SU-DHL-6 (cell line): ENCODE results near the gene SEC23A.
"Not testable (repeated sequence)": the region's sequence is repeated elsewhere in the genome, so short reads cannot be mapped to it uniquely, and the experiment has no call there.

Experiments used
- H2AFZ ChIP-seq: fragments of 200-600 bp; sonication (generic); 2 replicates; pipeline ENCODE4 v1.6.1; 2014; ENCODE audit warnings: low read depth, mild to moderate bottlenecking, moderate library complexity, mixed read lengths, antibody characterized with exemption, low read length; ENCODE audit not compliant: severe bottlenecking
- H3F3A ChIP-seq: fragments of 200-600 bp; shearing (Covaris generic); 2 replicates; pipeline ENCODE4 v1.6.0; 2016; ENCODE audit warnings: antibody characterized with exemption, mild to moderate bottlenecking; ENCODE audit not compliant: insufficient read depth
- H3K27ac ChIP-seq: fragments of 200-600 bp; sonication (generic); 2 replicates; pipeline ENCODE4 v1.5.1; 2016; ENCODE audit warnings: low read depth, mild to moderate bottlenecking, low read length, moderate library complexity, mixed read lengths
- H3K27me3 ChIP-seq: fragments of 200-600 bp; sonication (generic), shearing (Covaris generic); 2 replicates; pipeline ENCODE4 v1.6.0; 2014; ENCODE audit warnings: mild to moderate bottlenecking, low read length
- H3K36me3 ChIP-seq: fragments of 200-600 bp; sonication (generic); 2 replicates; pipeline ENCODE4 v1.6.1; 2014; ENCODE audit warnings: mild to moderate bottlenecking, low read length, mixed read lengths
- H3K4me2 ChIP-seq: fragments of 300-600, 200-600 bp; shearing (Covaris generic), sonication (generic); 2 replicates; pipeline ENCODE4 v1.6.0; 2014; ENCODE audit warnings: low read length, low read depth, mild to moderate bottlenecking; ENCODE audit not compliant: poor library complexity, severe bottlenecking
- H3K4me3 ChIP-seq: fragments of 200-600 bp; sonication (generic); 2 replicates; pipeline ENCODE4 v1.5.1; 2014; ENCODE audit warnings: antibody characterized with exemption, low read length, mild to moderate bottlenecking, mixed read lengths; ENCODE audit not compliant: insufficient read depth, poor library complexity, severe bottlenecking
- H3K79me2 ChIP-seq: fragments of 200-600 bp; sonication (generic); 2 replicates; pipeline ENCODE4 v1.6.1; 2014; ENCODE audit warnings: mild to moderate bottlenecking, low read length, moderate library complexity; ENCODE audit not compliant: insufficient read depth
- H3K9ac ChIP-seq: fragments of 200-600 bp; sonication (generic); 2 replicates; pipeline ENCODE4 v1.7.0; 2014; ENCODE audit warnings: mild to moderate bottlenecking, low read length
- H3K9me2 ChIP-seq: fragments of 200-600 bp; sonication (generic); replicated peaks from 2 replicates; pipeline ENCODE4 v1.6.1; 2014; ENCODE audit warnings: low read length; ENCODE audit not compliant: insufficient read depth
- H3K9me3 ChIP-seq: fragments of 200-600 bp; sonication (generic); 2 replicates; pipeline ENCODE4 v1.6.1; 2014; ENCODE audit warnings: low read length, mixed read lengths; ENCODE audit not compliant: insufficient read depth
- H4K20me1 ChIP-seq: fragments of 200-600 bp; sonication (generic); 2 replicates; pipeline ENCODE4 v1.6.1; 2014; ENCODE audit warnings: low read depth, mild to moderate bottlenecking, antibody characterized with exemption, low read length, moderate library complexity, mixed read lengths
- EZH2phosphoT487 ChIP-seq: fragments of 200-600 bp; sonication (generic), shearing (Covaris generic); conservative IDR thresholded peaks from 2 replicates; pipeline ENCODE4 v1.6.1; 2018; ENCODE audit warnings: mild to moderate bottlenecking, antibody characterized with exemption, low read length, moderate library complexity, mixed read lengths
- TF ChIP-seq, protein P1 (sequence below): fragments of 200-600 bp; sonication (generic); IDR thresholded peaks from one replicate; pipeline ENCODE4 v1.5.1; 2017; ENCODE audit warnings: antibody characterized with exemption, mild to moderate bottlenecking, low read length, moderate library complexity; ENCODE audit not compliant: insufficient read depth, poor library complexity, severe bottlenecking

Gene SEC23A

GRCh38 chr14:39023939-39024871, 78.8 kb downstream of the SEC23A start:
- Histone ChIP-seq H3K4me2 (no peak overlapping the region), H3K4me3 (no peak overlapping the region), H3K79me2 (no peaks in the 10 kb centered on the region), H2AFZ (no peak overlapping the region), H3K9me2 (no peaks in the 10 kb centered on the region), H3K9ac (no peak overlapping the region), H3K9me3 (no peaks in the 10 kb centered on the region), H3K27ac (no peak overlapping the region), H3K27me3 (no peaks in the 10 kb centered on the region), H3F3A (no peaks in the 10 kb centered on the region), H3K36me3 (no peaks in the 10 kb centered on the region), H4K20me1 (no peaks in the 10 kb centered on the region)
- TF ChIP-seq EZH2phosphoT487 = no peak
- TF ChIP-seq, protein P1, sequence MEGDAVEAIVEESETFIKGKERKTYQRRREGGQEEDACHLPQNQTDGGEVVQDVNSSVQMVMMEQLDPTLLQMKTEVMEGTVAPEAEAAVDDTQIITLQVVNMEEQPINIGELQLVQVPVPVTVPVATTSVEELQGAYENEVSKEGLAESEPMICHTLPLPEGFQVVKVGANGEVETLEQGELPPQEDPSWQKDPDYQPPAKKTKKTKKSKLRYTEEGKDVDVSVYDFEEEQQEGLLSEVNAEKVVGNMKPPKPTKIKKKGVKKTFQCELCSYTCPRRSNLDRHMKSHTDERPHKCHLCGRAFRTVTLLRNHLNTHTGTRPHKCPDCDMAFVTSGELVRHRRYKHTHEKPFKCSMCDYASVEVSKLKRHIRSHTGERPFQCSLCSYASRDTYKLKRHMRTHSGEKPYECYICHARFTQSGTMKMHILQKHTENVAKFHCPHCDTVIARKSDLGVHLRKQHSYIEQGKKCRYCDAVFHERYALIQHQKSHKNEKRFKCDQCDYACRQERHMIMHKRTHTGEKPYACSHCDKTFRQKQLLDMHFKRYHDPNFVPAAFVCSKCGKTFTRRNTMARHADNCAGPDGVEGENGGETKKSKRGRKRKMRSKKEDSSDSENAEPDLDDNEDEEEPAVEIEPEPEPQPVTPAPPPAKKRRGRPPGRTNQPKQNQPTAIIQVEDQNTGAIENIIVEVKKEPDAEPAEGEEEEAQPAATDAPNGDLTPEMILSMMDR = no peak

- not testable (repeated sequence) for H3K27me3 ChIP-seq, H3K36me3 ChIP-seq, H3K9me3 ChIP-seq, H3F3A ChIP-seq, H3K9me2 ChIP-seq, H3K4me3 ChIP-seq, H3K79me2 ChIP-seq, H3K27ac ChIP-seq, H4K20me1 ChIP-seq, H2AFZ ChIP-seq
- peak overlapping the region; percentile 25 for H3K4me2 ChIP-seq
- peak overlapping the region; percentile 11; the same call in 1 of the 2 replicates for H3K9ac ChIP-seq
Observed at GRCh38 chr14:39017096-39018016, 85.7 kb downstream of the SEC23A start.

GRCh38 chr14:39016733-39017095, 86.3 kb downstream of the SEC23A start:
- Histone ChIP-seq H3K27ac (no peak overlapping the region), H3K27me3 (no peaks in the 10 kb centered on the region), H4K20me1 (no peaks in the 10 kb centered on the region), H2AFZ (no peak overlapping the region), H3K79me2 (no peaks in the 10 kb centered on the region), H3K9ac (no peak overlapping the region), H3F3A (no peaks in the 10 kb centered on the region), H3K9me3 (no peaks in the 10 kb centered on the region), H3K4me2 (peak overlapping the region; percentile 5), H3K4me3 (no peak overlapping the region), H3K9me2 (no peaks in the 10 kb centered on the region), H3K36me3 (no peaks in the 10 kb centered on the region)
- TF ChIP-seq, protein P1 = no peak
- TF ChIP-seq EZH2phosphoT487 = no peak
